ENCODE results near the gene SNX21. TPM values are rescaled to one million over a fixed set of nuclear protein-coding genes. Genes with fewer than 3 reads are reported as not detected.

Gene SNX21
- total RNA-seq, 1 experiment from 2014 or later = 11.9 TPM

- H3K27me3 ChIP-seq (ENCODE audit: insufficient read depth, low read length) = no peaks in the 10 kb centered on the region
- RAD21 ChIA-PET (ENCODE audit: low non-redundant PET in 1 of 2, low total read pairs in 2 of 2, uncharacterized antibody in 2 of 2, unreplicated experiment in 2 of 2) = no interaction called here
These were observed 1.2 kb downstream of the SNX21 start for GRCh38 chr20:45834797-45835161.

More at GRCh38 chr20:45834797-45835161, 1.2 kb downstream of the SNX21 start:
- no peak overlapping the region for H2AFZ ChIP-seq (ENCODE audit: low read depth, low read length, poor library complexity, severe bottlenecking)
- BruUV-seq (replicated peaks) = no TSS peak
- no peak overlapping the region for H3K27ac ChIP-seq (ENCODE audit: low read depth, low read length)
- no peak for DNase-seq (ENCODE audit: low read depth, low spot score)
- H3K36me3 ChIP-seq (ENCODE audit: control insufficient read depth in 1 of 2, insufficient read depth in 2 of 2, low read length in 2 of 2) = no peaks in the 10 kb centered on the region
- CTCF ChIA-PET = no interaction called here
- ATAC-seq = no peak
- H3K9me3 ChIP-seq (ENCODE audit: control insufficient read depth in 1 of 2, insufficient read depth in 1 of 2, low read depth in 1 of 2, low read length in 2 of 2) = no peaks in the 10 kb centered on the region
- H3K9me2 ChIP-seq (ENCODE audit: insufficient read depth) = no peaks in the 10 kb centered on the region
- H3K4me1 ChIP-seq (ENCODE audit: control insufficient read depth in 1 of 2, insufficient read depth in 2 of 2, low read length in 2 of 2) = peaks cover 26 to 35% of the 10 kb centered on the region in 2 experiments
- no peaks in the 10 kb centered on the region for H4K20me1 ChIP-seq (ENCODE audit: insufficient read depth)
- POLR2A ChIA-PET = no interaction called here
- H3K9ac ChIP-seq (ENCODE audit: low read length) = peak overlapping the region; percentile 66; the same call in 1 of the 2 replicates
- TF ChIP-seq EZH2 (IDR thresholded peaks at IDR 0.05) (no peak), JUND (IDR thresholded peaks at IDR 0.05) (no peak), REST (IDR thresholded peaks at IDR 0.05; ENCODE audit: low read depth) (no peak), ZBTB33 (IDR thresholded peaks at IDR 0.05; ENCODE audit: extremely low read depth, insufficient replicate concordance, low read length) (no peak), ELF1 (IDR thresholded peaks at IDR 0.05; ENCODE audit: borderline replicate concordance, low read depth) (no peak), ATF3 (IDR thresholded peaks at IDR 0.05) (no peak), EGR1 (IDR thresholded peaks at IDR 0.05; ENCODE audit: low read depth) (no peak)
- no peaks in the 10 kb centered on the region for H3K79me2 ChIP-seq (ENCODE audit: insufficient read depth, low read length)
- peak overlapping the region; percentile 90 for H3K4me2 ChIP-seq (ENCODE audit: low read length)
- intact Hi-C loops (cut with micrococcal nuclease) = loop anchor here (10.0 kb wide), 1 partner anchor 100 kb away; the partner anchor contains the start of gene PCIF1
- H3K4me3 ChIP-seq (replicated peaks in 1 of 2; ENCODE audit: low read depth in 1 of 2, low read length in 2 of 2) = peak overlapping the region; percentile 65 to 74; a peak in 2 of 4 replicates
